Mammary epithelial cell (primary cell): ENCODE measurements around the gene UQCC3.

Source experiments
- CTCF ChIP-seq, 2 donors: IDR thresholded peaks in 1 of 2; conservative IDR thresholded peaks in 1 of 2; 2 replicates each; pipeline ENCODE4 v1.5.1; 2011 to 2012; ENCODE audit warnings: inconsistent platforms in 2 of 2, low read length in 2 of 2, mild to moderate bottlenecking in 2 of 2, control low read depth in 1 of 2, low read depth in 1 of 2; ENCODE audit not compliant: insufficient read depth in 1 of 2; ENCODE audit errors: extremely low read depth in 1 of 2
- EZH2 ChIP-seq: IDR thresholded peaks from 2 replicates; pipeline ENCODE4 v1.6.1; 2012; ENCODE audit warnings: low read length, inconsistent platforms, borderline replicate concordance

- TF ChIP-seq CTCF (conservative IDR thresholded peaks at IDR 0.05 in 1 of 2, IDR thresholded peaks at IDR 0.05 in 1 of 2; ENCODE audit: extremely low read depth in 1 of 2, insufficient read depth in 1 of 2, low read depth in 1 of 2, low read length in 2 of 2) (no peak), EZH2 (no peak)
Measured at GRCh38 chr11:62646825-62647608, 24.5 kb upstream of the UQCC3 start.
